Colonic mucosa (tissue), 4 donors: ENCODE measurements around the gene ENTR1. TPM values are rescaled to one million over a fixed set of nuclear protein-coding genes. Genes with fewer than 3 reads are reported as not detected.

ENCODE experiments used
- DNase-seq: peaks from one replicate; pipeline ENCODE4 v3.0.0-alpha.2; 2020
- H3K27ac ChIP-seq: fragments of 200-600 bp; one replicate; pipeline ENCODE4 v1.8.0; 2021
- H3K27me3 ChIP-seq: fragments of 200-600 bp; one replicate; pipeline ENCODE4 v1.8.0; 2021
- H3K36me3 ChIP-seq: fragments of 200-600 bp; one replicate; pipeline ENCODE4 v1.8.0; 2021
- H3K4me1 ChIP-seq: fragments of 200-600 bp; one replicate; pipeline ENCODE4 v1.8.0; 2021; ENCODE audit warnings: mild to moderate bottlenecking
- H3K4me3 ChIP-seq: fragments of 200-600 bp; one replicate; pipeline ENCODE4 v1.8.0; 2021
- H3K9ac ChIP-seq, 2 donors: one replicate each; pipeline ENCODE4 v1.7.0; 2013; ENCODE audit warnings: control low read depth in 2 of 2, low read depth in 2 of 2, low read length in 2 of 2
- H3K9me3 ChIP-seq: fragments of 200-600 bp; one replicate; pipeline ENCODE4 v1.8.0; 2021
- CTCF ChIP-seq: fragments of 200-600 bp; IDR thresholded peaks from one replicate; pipeline ENCODE4 v1.8.0; 2022; ENCODE audit warnings: antibody characterized with exemption, mild to moderate bottlenecking
- intact Hi-C: fragments of 100-400 bp; cut with DNase I; formaldehyde crosslinking; loops from one replicate; pipeline ENCODE4 v1.14.1; 2022
- total RNA-seq, 2 donors: library from RNA; stranded (reverse); fragmentation: NEBNext Ultra II Directional in 1 of 2; extraction: Animal tissue kit (Norgen Biotek cat#: 25700) in 1 of 2; gene quantifications; one replicate each; pipeline ENCODE4 v1.2.1, GENCODE V29; 2021
- donor health status: healthy.
- donor health status: DM: no; HTN: no; CAD: no.
- donor health status: DM: no; HTN: no; CAD: no.

The ENTR1 gene
- total RNA-seq, 2 donors from 2014 or later: 24.5 to 48.4 TPM

GRCh38 chr9:136370037-136370436, 40.4 kb downstream of the ENTR1 start:
- no peak for DNase-seq
- no peak overlapping the region for H3K9ac ChIP-seq
- H3K9me3 ChIP-seq: no peaks in the 10 kb centered on the region
- H3K27me3 ChIP-seq: no peaks in the 10 kb centered on the region
- H3K27ac ChIP-seq: no peak overlapping the region
- no peaks in the 10 kb centered on the region for H3K4me1 ChIP-seq
- no peak for TF ChIP-seq CTCF
- H3K36me3 ChIP-seq: no peaks in the 10 kb centered on the region
- no peak overlapping the region for H3K4me3 ChIP-seq
- intact Hi-C loops: no loop called here

- H3K9ac ChIP-seq: no peak overlapping the region
- H3K9me3 ChIP-seq: no peaks in the 10 kb centered on the region
- H3K4me3 ChIP-seq: no peak overlapping the region
- no peak overlapping the region for H3K27ac ChIP-seq
- H3K36me3 ChIP-seq: no peaks in the 10 kb centered on the region
- no peak for TF ChIP-seq CTCF
- no peak for DNase-seq
- H3K27me3 ChIP-seq: no peaks in the 10 kb centered on the region
- peaks cover 4% of the 10 kb centered on the region for H3K4me1 ChIP-seq
- intact Hi-C loops: no loop called here
These were observed 42.2 kb downstream of the ENTR1 start for GRCh38 chr9:136368190-136368589.

DNA sequence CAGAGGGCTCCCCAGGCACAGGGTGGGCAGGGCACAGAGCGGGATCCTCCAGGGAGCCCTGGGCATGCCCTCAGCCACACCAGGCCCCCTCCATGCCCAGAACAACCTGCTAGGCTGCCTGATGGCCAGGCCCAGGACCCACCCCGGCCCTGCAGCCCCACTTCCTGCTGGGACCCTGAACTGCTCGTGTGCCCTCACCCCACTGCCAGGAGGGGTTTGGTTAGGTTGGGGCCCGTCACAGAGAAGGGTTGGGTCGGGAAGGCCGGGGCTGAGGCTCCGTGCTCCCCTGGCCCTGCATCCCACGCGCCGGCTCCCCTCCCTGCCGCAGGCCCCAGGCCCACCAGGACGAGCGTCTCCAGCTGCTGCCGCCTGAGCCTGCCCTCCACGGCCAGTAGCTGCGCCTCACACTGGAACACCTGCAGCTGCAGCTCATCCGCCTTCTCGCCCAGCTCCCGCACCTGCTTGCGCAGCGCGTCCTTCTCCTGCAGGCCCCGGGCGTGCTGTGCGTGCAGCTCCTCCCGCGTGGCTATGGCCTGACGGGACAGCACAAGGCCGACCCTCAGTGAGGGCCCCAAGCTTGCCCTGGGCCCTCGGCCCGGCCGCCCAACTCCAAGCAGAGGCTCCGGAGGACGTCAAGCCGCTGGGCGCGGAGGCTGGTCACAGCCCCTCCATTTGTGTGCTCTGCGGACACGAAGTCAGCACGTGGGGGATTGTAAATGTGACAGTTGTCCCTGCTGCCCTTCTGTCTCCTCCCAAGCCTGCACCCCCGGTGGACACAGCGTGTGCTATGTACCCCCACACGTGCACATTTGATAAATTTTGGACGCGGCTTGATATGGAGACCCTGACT, 42.9 kb downstream of the ENTR1 start:
- Histone ChIP-seq H3K9me3 (no peaks in the 10 kb centered on the region), H3K4me3 (no peak overlapping the region), H3K27me3 (no peaks in the 10 kb centered on the region), H3K36me3 (no peaks in the 10 kb centered on the region), H3K4me1 (peaks cover 7% of the 10 kb centered on the region), H3K9ac (no peak overlapping the region), H3K27ac (no peak overlapping the region)
- no peak for TF ChIP-seq CTCF
- no peak for DNase-seq
- intact Hi-C loops: no loop called here

- DNase-seq: no peak
- no peak overlapping the region for H3K9ac ChIP-seq
- H3K27me3 ChIP-seq: no peaks in the 10 kb centered on the region
- no peak overlapping the region for H3K27ac ChIP-seq
- no peaks in the 10 kb centered on the region for H3K9me3 ChIP-seq
- intact Hi-C loops: no loop called here
- TF ChIP-seq CTCF: no peak
- peaks cover 9% of the 10 kb centered on the region for H3K4me1 ChIP-seq
- no peaks in the 10 kb centered on the region for H3K36me3 ChIP-seq
- no peak overlapping the region for H3K4me3 ChIP-seq
These were observed 43.6 kb downstream of the ENTR1 start for GRCh38 chr9:136366826-136367225.

DNA sequence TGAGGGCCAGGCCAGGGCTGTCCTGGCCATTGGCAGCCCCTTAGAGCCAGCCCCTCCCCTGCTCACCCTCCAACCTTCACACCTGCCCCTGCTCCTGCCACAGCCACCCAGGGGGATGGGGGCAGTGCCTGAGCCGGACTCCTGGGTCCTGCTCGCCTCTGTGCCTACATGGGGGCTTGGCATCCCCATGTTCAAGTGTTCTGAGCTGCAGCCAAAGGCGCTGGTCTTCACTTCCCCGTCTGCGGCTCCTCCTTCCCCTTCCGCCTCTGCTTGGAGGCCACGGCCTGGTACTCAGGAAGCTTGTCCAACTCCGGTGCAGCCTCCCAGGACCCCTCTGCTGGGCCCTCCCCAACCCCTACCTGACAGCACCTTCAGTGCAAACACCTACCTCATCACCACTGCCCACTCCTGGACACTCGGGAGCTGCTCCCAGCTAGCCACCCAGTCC, 44.6 kb downstream of the ENTR1 start:
- H3K36me3 ChIP-seq: no peaks in the 10 kb centered on the region
- intact Hi-C loops: no loop called here
- H3K9me3 ChIP-seq: no peaks in the 10 kb centered on the region
- no peak overlapping the region for H3K4me3 ChIP-seq
- TF ChIP-seq CTCF: no peak
- DNase-seq: no peak
- no peak overlapping the region for H3K27ac ChIP-seq
- H3K9ac ChIP-seq: no peak overlapping the region
- peaks cover 9% of the 10 kb centered on the region for H3K4me1 ChIP-seq
- no peaks in the 10 kb centered on the region for H3K27me3 ChIP-seq
